Natural killer cell (primary cell): ENCODE results near the gene FBXO10. TPM values are rescaled to one million over a fixed set of nuclear protein-coding genes. Genes with fewer than 3 reads are reported as not detected.

Source experiments
- ATAC-seq, 3 donors: fragments of 150-1000 bp in 2 of 3; fragments of 200-7000 bp in 1 of 3; cut with Tn5 transposase; 1 replicate in 1 of 3; 2 replicates in 2 of 3; pipeline ENCODE4 v1.10.0; 2021; ENCODE audit warnings: mild to moderate bottlenecking in 2 of 3, moderate library complexity in 2 of 3
- DNase-seq, 2 donors: peaks; one replicate each; pipeline versions ENCODE4 v3.0.0 to v3.0.0-alpha.2; 2013 to 2021; ENCODE audit warnings: mixed read lengths in 1 of 2
- H3K27ac ChIP-seq: one replicate; pipeline ENCODE4 v1.5.1; 2013; ENCODE audit warnings: mild to moderate bottlenecking, low read length
- H3K27me3 ChIP-seq: one replicate; pipeline ENCODE4 v1.6.1; 2013; ENCODE audit warnings: low read length; ENCODE audit not compliant: control insufficient read depth, insufficient read depth
- H3K36me3 ChIP-seq: one replicate; pipeline ENCODE4 v1.6.1; 2013; ENCODE audit warnings: low read length; ENCODE audit not compliant: control insufficient read depth, insufficient read depth
- H3K4me1 ChIP-seq: one replicate; pipeline ENCODE4 v1.6.1; 2013; ENCODE audit warnings: low read length; ENCODE audit not compliant: control insufficient read depth, insufficient read depth
- H3K4me3 ChIP-seq: one replicate; pipeline ENCODE4 v1.5.1; 2013; ENCODE audit warnings: low read length
- H3K9me3 ChIP-seq: one replicate; pipeline ENCODE4 v1.6.1; 2013; ENCODE audit warnings: low read length; ENCODE audit not compliant: control insufficient read depth, insufficient read depth
- H3K27ac Mint-ChIP-seq, 2 donors: one replicate each; pipeline ENCODE4 v1.8.0; 2022; ENCODE audit warnings: mild to moderate bottlenecking in 2 of 2, mixed read lengths in 2 of 2, moderate library complexity in 1 of 2
- H3K27me3 Mint-ChIP-seq, 2 donors: one replicate each; pipeline ENCODE4 v1.8.0; 2022; ENCODE audit warnings: low read depth in 2 of 2, mixed read lengths in 2 of 2
- H3K36me3 Mint-ChIP-seq: one replicate; pipeline ENCODE4 v1.8.0; 2022; ENCODE audit warnings: mixed read lengths
- H3K4me1 Mint-ChIP-seq, 2 donors: one replicate each; pipeline ENCODE4 v1.8.0; 2022; ENCODE audit warnings: mixed read lengths in 2 of 2
- H3K4me3 Mint-ChIP-seq: one replicate; pipeline ENCODE4 v1.8.0; 2022; ENCODE audit warnings: mild to moderate bottlenecking, moderate library complexity, mixed read lengths
- H3K9me3 Mint-ChIP-seq, 2 donors: one replicate each; pipeline ENCODE4 v1.8.0; 2022; ENCODE audit warnings: mixed read lengths in 2 of 2
- WGBS: methylation state at CpG from one replicate; pipeline ENCODE4 v1.1.7; 2013; ENCODE audit warnings: missing lambda C conversion rate; ENCODE audit not compliant: insufficient coverage; 5-methylcytosine and 5-hydroxymethylcytosine counted together
- intact Hi-C: fragments of 100-400 bp; cut with micrococcal nuclease; formaldehyde crosslinking; loops from one replicate; pipeline ENCODE4 v1.14.2; 2022
- total RNA-seq, 4 donors: library from RNA; stranded (reverse); fragments of 120-200 nt in 1 of 4; gene quantifications; one replicate each; pipeline versions ENCODE4 v1.2.3 to v1.2.4, GENCODE V29; 2013 to 2022
- TF ChIP-seq, protein P1 (sequence below): fragments of 200-600 bp; IDR thresholded peaks from one replicate; pipeline ENCODE4 v1.8.0; 2022; ENCODE audit warnings: antibody characterized with exemption

FBXO10 gene
- total RNA-seq, 3 donors from 2014 or later (not counting 1 experiment from before 2014, with no cell fraction given), result 1.7 to 2.2 (median 2.1) TPM

DNA sequence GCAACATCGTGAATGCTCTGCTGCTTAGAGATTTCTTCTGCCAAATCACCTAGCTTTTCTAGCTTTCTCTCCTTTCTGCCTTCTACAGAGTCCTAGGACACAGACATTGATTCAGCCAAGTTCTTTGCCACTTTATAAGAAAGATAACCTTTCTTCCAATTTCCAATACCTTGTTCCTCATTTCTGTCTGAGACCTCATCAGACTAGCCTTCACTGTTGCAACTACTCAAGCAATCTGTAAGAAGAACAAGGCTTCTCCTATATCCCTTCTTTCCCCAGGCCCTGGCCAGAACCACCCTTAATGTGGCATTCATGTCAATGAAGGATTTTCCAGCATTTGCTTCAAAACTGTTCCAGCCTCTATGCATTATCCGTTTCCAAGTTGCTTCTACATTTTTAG lies 24.3 kb downstream of the FBXO10 start:
- no peaks in the 10 kb centered on the region for H3K4me1 ChIP-seq
- no peaks in the 10 kb centered on the region for H3K9me3 Mint-ChIP-seq
- H3K4me3 Mint-ChIP-seq, result no peak overlapping the region
- H3K27ac Mint-ChIP-seq, result no peak overlapping the region
- ATAC-seq, result no peak
- DNase-seq, result no peak
- H3K4me1 Mint-ChIP-seq, result no peaks in the 10 kb centered on the region
- intact Hi-C loops, result no loop called here
- H3K27me3 ChIP-seq, result no peaks in the 10 kb centered on the region
- no peak overlapping the region for H3K27ac ChIP-seq
- no peaks in the 10 kb centered on the region for H3K36me3 Mint-ChIP-seq
- WGBS, result 94% methylated on average over 2 of the region's 2 CpGs
- no peak overlapping the region for H3K4me3 ChIP-seq
- H3K36me3 ChIP-seq, result no peaks in the 10 kb centered on the region
- H3K27me3 Mint-ChIP-seq, result no peaks in the 10 kb centered on the region
- H3K9me3 ChIP-seq, result no peaks in the 10 kb centered on the region
- TF ChIP-seq, protein P1, sequence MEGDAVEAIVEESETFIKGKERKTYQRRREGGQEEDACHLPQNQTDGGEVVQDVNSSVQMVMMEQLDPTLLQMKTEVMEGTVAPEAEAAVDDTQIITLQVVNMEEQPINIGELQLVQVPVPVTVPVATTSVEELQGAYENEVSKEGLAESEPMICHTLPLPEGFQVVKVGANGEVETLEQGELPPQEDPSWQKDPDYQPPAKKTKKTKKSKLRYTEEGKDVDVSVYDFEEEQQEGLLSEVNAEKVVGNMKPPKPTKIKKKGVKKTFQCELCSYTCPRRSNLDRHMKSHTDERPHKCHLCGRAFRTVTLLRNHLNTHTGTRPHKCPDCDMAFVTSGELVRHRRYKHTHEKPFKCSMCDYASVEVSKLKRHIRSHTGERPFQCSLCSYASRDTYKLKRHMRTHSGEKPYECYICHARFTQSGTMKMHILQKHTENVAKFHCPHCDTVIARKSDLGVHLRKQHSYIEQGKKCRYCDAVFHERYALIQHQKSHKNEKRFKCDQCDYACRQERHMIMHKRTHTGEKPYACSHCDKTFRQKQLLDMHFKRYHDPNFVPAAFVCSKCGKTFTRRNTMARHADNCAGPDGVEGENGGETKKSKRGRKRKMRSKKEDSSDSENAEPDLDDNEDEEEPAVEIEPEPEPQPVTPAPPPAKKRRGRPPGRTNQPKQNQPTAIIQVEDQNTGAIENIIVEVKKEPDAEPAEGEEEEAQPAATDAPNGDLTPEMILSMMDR, result no peak

DNA sequence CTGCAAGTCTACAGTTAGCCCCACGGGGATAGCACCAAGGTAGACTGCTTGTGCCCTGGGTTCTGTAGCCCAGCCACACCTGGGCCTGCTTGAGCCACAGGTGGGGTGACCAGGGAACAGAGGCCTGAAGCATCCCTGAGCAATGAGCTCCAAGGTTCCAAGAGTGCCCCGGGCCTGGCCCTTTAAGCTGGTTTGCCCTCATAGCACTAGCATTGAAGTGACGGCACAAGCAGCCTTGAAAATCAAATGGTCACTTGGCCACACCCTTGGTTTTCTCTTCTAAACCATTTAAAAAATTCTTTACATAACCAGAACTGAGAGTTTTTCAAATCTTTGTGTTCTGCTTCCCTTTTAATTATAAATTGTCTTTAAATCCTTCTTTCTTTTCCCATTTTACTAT lies 24.7 kb downstream of the FBXO10 start:
- no peaks in the 10 kb centered on the region for H3K9me3 ChIP-seq
- TF ChIP-seq, protein P1, result no peak
- Mint-ChIP-seq H3K9me3 (no peaks in the 10 kb centered on the region), H3K4me1 (no peaks in the 10 kb centered on the region), H3K4me3 (no peak overlapping the region), H3K27me3 (no peaks in the 10 kb centered on the region), H3K36me3 (no peaks in the 10 kb centered on the region), H3K27ac (no peak overlapping the region)
- no peaks in the 10 kb centered on the region for H3K36me3 ChIP-seq
- no peak overlapping the region for H3K27ac ChIP-seq
- 95% methylated on average over 3 of the region's 3 CpGs for WGBS
- no peak for DNase-seq
- ATAC-seq, result no peak
- no peaks in the 10 kb centered on the region for H3K27me3 ChIP-seq
- H3K4me3 ChIP-seq, result no peak overlapping the region
- intact Hi-C loops, result no loop called here
- no peaks in the 10 kb centered on the region for H3K4me1 ChIP-seq

DNA sequence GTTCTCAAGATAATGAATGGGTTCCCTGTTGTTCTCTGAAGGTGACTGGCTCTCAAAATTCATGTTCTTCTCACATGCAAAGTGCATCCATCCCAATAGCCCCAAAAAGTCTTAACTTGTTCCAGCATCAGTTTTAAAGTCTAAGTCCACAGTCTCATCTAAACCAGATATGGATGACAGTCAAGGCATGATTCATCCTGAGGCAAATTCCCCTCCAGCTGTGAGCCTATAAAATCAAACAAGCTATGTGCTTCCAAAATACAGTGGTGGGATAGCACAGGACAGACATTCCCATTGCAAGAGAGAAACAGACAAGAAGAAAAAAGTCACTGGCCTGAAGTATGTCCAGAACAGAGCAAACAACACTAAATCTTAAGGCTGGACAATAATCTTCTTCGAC lies 25.4 kb downstream of the FBXO10 start:
- ATAC-seq (no peak), DNase-seq (no peak)
- Histone ChIP-seq H3K4me1 (no peaks in the 10 kb centered on the region), H3K9me3 (no peaks in the 10 kb centered on the region), H3K27me3 (no peaks in the 10 kb centered on the region), H3K27ac (no peak overlapping the region), H3K4me3 (no peak overlapping the region), H3K36me3 (no peaks in the 10 kb centered on the region)
- Mint-ChIP-seq H3K9me3 (no peaks in the 10 kb centered on the region), H3K27me3 (no peaks in the 10 kb centered on the region), H3K27ac (no peak overlapping the region), H3K4me3 (no peak overlapping the region), H3K4me1 (no peaks in the 10 kb centered on the region), H3K36me3 (no peaks in the 10 kb centered on the region)
- intact Hi-C loops, result no loop called here
- TF ChIP-seq, protein P1, result no peak
- 93% methylated on average over 1 of the region's 1 CpG for WGBS

DNA sequence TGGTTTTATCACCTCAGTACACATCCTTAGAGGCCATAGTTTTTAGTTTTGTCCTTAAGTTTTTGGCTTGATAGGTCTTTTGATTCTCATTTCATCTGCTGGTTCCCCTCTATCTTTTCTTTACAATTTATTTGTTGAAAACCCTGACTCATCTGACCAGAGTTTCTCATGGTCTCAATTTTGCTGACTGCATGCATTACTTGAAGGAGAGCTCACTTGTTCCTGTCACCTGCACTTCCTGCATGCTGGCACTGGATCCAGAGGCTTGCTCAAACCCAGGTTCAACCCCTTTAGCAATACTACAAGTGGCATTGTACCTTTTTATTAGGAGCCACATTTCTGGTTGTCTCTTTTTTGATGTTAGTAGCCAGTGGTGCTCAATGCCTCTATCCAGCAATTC lies 26.7 kb downstream of the FBXO10 start:
- Mint-ChIP-seq H3K27me3 (no peaks in the 10 kb centered on the region), H3K4me3 (no peak overlapping the region), H3K9me3 (no peaks in the 10 kb centered on the region), H3K27ac (no peak overlapping the region), H3K4me1 (no peaks in the 10 kb centered on the region), H3K36me3 (no peaks in the 10 kb centered on the region)
- Histone ChIP-seq H3K4me3 (no peak overlapping the region), H3K27me3 (no peaks in the 10 kb centered on the region), H3K9me3 (no peaks in the 10 kb centered on the region), H3K27ac (no peak overlapping the region), H3K36me3 (no peaks in the 10 kb centered on the region), H3K4me1 (no peaks in the 10 kb centered on the region)
- intact Hi-C loops, result no loop called here
- TF ChIP-seq, protein P1, result no peak
- DNase-seq, result no peak
- ATAC-seq, result no peak
